Stromal cell of bone marrow (primary cell): ENCODE results near the gene SEL1L.
"Not testable (repeated sequence)": the region's sequence is repeated elsewhere in the genome, so short reads cannot be mapped to it uniquely, and the experiment has no call there.

ENCODE experiments used
- DNase-seq: peaks from one replicate; pipeline ENCODE4 v3.0.0-alpha.2; 2012; ENCODE audit warnings: low read depth

The SEL1L gene

DNA sequence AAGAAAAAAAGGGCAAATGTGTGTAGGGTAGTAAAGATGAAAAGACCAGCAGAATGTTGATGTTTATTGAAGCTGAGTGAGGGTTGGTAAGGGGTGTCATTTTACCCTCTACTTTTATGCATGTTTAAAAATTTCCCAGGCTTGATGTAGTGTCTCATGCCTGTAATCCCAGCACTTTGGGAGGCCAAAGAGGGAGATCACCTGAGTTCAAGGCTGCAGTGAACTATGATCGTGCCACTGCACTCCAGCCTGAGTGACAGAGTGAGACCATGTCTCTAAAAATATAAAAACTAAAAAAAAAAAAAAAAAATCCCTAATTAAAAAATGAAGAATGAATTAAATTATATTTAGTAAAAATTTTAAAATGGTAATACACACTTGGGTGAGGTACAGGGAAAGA lies 8.5 kb downstream of the SEL1L start:
- DNase-seq, result no peak

DNA sequence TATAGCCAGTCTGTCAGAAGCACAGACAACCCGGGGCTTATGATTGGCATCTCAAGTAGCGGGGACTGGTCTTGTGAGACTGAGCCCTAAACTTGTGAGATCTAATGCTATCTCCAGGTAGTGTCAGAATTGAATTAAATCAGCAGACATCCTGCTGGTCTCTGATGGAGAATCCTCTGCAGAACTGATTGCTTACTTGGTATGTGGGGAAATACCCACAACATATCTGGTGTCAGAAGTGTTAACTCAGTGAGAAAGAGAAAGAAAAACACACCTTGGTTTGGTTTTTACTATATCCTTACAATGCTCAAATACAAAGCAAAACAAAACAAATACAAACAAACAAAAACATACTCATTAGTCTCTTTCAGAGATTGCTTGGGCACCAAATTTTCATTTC lies 10.0 kb downstream of the SEL1L start:
- DNase-seq, result no peak

DNA sequence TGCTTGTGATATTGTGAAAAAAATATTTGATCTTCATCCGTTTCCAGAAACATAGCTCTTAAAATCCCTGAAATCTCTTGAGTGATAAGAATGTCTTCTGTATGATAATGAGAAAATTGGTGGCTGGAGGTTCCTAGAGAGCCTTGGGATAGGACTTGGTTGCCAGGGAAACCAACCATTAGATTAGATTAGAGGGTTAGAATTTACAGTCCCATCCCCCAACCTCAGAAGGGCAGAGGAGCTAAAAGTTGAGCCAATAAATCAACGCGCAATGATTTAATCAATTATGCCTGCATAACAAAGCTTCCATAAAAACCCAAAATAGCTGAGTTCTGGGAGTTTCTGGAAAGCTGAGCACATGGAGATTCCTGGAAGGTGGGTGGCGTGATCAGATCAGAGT lies 10.6 kb downstream of the SEL1L start:
- no peak for DNase-seq

DNA sequence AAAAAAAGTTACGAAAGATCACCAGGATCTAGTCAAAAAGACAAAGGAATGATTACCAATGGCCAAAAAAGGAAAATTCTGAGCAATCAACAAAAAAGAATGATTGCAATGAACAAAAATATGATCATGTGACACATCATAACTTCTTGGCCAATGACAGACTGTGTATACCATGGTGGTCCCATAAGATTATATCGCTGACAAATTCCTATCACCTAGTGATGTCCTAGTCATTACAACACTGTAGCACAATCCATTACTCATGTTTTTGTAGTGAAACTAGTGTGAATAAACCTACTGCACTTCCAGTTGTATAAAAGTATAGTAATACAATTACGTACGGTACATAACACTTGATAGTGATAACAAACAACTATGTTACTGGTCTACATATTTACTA lies 12.3 kb downstream of the SEL1L start:
- no peak for DNase-seq

DNA sequence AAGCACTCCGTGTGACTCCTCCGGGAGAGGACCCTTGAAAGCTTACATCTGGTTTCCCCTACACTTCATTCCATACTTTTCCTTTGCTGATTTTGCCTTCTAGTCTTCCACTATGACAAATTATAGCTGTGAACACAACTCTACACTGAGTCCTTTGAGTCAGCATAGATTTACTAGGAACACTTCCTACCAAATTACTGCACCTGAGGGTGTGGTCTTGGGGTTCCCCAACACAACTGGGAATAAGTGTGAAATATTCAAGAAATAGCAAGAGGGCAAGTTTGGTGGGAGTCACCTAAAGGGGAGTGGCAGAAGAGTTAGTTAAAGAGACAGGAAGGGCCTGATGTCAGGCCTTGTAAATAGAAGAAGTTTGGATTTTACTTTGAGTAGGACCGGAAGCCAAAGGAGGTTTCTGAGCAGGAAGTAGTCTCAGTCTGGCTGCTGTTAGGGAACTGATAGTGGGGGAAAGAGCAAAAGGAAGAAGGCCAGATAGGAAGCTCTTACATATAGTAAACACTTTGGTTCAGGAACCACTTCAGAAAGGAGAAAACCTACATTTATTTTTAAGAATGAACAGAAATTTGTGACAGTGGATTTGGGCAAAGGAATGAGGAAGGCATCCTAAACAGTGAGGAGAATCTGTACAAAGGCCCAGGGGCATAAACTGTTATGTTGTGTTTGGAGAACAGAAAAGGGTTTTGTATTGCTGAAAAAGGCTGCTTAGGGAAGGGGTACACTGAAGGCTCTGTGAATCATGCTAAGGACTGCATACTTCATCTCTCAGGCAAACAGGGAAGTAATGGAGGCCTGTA lies 14.2 kb downstream of the SEL1L start:
- DNase-seq, result no peak

DNA sequence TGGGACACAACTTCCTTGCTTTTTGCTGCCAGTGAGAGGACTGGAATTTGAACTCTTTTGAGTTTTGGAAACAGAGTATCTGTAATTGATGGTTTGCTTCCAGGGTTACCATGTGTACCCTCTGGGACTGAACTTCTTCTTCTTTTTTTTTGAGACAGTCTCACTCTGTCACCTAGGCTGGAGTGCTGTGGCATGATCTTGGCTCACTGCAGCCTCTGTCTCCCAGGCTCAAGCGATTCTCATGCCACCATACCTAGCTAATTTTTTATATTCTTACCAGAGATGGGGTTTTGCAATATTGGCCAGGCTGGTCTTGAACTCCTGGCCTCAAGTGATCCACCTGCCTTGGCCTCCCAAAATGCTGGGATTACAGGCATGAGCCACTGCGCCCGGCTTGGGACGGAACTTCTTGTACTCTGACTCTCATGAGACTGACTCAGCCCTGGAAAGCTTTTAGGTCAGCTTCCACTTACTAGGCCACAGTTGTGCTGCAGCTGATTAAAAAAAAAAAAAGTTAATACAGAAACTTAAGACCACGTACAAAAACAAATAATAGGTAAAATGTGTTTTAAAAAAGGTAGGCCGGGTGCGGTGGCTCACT lies 15.8 kb downstream of the SEL1L start:
- peak; percentile 52 for DNase-seq

DNA sequence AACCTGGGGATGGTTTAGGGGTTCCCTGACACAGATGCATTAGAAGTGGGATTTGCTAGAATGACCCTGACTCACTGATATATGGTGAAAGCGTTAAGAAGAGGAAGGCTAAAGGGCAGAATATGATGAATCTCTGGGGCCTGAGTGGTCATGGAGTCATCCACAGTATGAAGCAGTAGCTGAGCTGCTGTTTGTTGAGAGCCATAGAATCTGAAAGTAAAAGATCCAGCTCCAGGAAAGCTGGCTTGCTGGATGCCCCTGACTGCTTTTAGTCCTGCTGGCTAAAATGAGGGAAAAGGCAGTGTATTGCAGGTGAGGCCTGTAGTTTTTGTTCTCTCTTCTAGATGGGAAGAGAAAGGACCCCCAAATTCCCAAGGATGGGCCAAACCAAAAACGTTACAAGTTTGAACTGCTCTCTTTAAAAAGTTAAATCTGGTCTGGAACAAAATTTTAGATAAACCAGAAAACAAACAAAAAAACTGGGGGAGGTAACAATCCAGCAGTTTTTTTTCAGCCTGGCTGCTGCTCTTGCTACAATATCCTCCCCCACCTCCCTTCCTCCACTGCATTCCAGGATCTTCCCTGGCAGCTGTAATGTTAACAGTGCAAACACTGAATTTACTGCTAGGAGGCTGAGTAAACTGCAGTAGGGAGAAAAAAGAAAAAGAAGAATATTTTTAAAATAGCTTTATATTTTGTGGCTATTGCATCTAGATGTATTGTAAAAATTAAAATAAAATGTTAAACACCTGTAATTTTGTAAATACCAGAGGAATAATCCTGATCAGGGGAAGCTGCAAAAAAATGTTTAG lies 16.5 kb downstream of the SEL1L start:
- peak; percentile 33 for DNase-seq

DNA sequence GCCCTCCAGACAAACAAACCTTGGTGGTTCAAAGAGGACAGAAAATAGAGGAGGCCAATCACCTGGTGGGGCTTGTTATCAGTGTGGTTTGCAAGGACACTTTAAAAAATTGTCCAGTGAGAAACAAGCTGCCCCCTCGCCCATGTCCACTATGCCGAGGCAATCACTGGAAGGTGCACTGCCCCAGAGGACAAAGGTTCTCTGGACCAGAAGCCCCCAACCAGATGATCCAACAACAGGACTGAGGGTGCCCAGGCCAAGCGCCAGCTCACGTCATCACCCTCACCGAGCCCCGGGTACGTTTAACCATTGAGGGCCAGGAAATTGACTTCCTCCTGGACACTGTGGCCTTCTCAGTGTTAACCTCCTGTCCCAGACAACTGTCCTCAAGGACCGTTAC lies 17.7 kb downstream of the SEL1L start:
- not testable (repeated sequence) for DNase-seq

DNA sequence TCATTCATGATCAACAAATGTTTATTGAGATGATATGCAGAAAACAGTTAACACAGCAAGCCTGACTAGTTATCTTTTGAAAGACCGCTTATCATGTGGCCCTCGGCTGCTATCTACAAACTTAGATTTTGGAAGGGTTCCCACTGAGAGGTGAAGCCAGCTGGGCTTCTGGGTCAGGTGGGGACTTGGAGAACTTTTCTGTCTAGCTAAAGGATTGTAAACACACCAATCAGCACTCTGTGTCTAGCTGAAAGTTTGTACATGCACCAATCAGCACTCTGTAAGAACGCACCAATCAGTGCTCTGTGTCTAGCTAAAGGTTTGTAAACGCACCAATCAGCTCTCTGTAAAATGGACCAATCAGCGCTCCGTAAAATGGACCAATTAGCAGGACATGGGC lies 20.8 kb downstream of the SEL1L start:
- DNase-seq, result not testable (repeated sequence)

DNA sequence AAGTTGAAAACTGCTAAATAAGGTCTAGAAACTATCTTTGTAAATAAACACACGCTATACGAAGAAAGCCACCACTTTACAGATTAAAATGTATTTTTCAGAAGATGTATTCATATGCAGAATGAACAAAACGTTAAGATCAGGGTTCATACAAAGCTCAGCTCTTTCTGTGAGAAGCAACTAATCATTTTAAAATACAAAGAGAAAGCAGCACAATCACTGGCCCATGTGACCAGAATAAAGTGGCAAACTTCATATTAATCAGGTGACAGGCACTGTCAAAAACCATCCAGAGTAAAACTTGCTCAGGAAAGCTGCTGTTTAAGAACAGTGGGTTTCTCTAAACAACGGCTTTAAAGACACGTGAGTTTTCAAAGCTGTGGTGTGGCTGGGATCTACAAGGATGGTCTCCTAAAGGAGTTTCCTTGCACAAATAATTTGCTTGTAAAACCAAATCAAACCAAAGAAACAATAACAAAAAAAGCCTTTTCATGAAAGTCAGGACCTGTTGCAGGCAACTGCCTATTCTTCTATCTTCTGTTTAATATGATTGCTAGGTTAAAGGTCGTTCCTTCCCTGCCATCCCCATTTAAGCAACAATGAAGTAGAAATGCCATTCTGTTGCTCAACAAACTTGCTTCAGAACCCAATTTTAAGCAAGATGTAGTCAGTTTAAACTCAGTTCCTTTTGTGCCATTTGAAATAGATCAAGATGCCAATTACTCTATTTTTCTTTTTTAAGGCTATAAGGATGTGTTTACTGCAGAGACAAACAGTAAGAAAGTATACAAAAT lies 22.3 kb downstream of the SEL1L start:
- DNase-seq, result no peak

DNA sequence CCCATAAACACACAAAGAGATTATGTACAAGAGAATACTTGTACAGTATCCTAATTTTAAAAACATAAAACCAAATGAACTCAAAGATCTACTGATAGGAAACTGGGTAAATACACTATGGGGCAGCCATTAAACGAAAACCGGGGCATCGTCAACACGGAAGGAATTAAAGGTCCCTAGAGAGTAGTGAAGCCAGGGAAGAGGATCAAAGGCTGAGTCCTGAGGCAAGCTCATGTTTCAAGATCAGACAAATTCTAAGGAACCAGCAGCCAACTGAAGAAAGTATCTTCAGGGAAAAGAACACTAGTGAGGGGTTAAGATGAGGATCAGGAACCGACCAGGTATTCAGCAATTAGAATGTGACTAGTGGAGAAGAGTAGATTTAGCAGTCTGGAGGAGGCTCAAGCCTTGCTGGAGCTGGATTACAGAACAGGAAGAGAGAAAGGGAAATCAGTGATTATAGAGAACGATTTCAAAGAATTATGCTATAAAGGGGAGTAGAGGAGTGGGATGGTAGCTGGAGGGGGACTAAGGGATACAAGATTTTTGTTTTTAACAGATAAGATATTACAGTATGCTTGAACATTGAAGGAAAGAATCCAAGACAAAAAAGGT lies 23.7 kb downstream of the SEL1L start:
- DNase-seq, result no peak

DNA sequence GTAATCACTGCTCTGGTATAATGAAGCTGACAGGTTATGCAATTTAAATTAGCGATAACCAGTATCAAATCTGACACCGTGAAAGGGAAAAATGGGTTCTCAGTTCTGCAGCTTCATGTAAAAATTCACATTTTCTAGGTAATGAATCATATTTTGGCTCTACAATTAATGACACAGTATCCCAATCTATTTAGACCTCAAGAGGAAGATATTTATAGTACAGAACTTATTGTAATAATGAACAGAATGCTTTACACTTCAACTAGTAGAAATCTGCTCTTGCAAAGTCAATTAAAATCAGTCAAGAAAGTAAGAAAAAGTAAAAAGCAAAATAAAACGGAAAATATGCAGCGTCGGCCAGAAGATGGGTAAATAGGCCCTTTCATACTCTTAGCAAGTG lies 24.3 kb downstream of the SEL1L start:
- no peak for DNase-seq

DNA sequence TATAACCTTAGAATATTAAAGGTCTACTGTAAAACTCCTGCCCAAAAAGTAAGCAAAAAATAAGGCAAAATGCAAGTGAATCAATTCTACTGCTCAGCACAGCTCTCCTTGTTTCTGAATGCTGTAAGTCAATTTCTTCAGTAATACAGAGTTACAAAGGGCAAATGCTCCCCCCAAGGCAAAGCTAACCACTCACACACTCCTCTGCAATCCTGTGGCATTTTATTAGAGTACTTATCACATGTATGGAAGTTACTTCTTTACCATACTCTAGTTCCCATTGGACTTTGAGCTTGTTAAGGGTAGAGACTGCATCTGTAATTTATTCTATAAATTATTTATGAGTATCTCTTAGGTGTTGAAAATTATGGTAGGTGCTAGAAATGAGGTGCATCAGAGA lies 27.2 kb downstream of the SEL1L start:
- no peak for DNase-seq

DNA sequence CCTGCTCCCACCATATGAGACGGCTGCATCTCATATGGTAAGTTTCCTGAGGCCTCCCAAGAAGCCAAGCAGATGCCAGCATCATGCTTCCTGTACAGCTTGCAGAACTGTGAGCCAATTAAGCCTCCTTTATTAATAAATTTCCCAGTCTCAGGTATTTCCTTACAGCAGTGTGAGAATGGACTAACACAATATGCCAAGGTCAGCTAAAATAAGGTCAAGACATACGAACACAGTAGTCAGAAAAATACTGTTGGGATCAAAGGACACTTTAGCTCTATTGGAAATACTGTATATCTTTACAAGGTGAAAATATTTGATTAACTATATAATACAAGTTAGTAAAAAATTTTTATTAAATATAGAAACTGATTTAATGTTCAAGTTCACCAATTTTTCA lies 28.8 kb downstream of the SEL1L start:
- no peak for DNase-seq

DNA sequence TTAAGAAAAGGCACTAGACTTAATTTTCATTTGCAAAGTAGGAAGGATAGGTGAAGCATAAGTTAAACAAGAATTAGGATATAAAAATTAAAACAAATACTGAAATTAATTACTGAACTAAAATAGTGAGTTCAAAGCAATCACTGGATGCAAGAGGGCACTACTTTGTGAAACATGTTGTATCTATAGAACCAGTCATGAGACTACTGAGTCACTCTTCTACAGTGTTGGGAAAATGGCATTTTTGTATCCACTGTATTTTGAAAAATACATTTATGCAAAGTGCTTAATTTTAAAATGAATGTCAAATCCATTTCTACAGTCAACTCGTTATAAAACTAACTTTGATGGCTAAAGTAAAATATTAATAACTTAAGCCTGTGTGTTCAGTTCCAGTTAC lies 47.9 kb downstream of the SEL1L start:
- no peak for DNase-seq

DNA sequence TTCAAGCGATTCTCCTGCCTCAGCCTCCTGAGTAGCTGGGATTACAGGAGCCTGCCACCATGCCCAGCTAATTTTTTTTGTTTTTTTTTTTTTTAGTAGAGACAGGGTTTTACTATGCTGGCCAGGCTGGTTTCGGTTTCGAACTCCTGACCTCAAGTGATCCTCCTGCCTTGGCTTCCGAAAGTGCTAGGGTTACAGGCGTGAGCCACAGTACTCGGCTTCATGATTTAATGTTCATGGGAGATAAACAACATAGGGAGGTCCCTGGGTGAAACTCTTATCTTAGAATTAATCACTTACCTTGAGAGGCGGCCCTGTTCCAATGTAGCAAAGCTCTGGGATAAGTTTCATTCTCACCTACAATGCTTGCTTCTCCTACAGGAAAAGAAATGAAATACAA lies 48.3 kb downstream of the SEL1L start:
- DNase-seq, result no peak

DNA sequence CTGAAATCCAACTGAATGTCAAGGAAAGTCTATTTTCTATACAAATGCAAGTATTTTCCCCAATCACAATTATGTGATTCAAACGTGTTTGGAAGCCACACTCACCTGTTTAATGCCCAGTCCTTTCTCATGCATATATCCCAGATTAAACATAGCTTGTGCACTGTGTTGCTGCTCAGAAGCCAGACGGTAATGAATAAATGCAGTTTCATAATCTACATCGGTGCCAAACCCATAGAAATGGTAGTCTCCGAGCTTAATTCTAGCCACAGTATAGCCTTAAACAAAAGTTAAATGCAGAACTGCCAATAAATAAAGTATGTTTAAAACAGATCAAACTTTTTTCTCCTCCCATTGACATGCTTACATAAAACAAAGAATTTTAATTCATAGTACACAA lies 49.5 kb downstream of the SEL1L start:
- no peak for DNase-seq

DNA sequence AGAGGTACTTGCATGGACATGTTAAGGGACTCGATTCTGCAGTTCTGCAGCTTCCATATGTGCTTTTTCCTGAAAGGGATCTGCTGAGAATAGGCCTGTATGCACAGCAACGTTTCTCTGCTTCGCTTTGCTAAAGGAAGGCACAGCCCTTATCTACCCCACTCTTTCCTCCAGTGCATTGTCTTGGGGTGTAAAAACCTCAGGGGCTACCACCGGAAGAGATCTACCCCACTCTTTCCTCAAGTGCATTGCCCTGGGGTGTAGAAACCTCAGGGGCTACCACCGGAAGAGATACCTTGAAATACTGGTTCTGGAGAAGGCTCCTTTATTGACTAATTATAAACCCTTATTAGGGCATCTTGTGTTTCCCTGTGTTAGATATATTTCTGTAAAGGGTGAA lies 52.9 kb downstream of the SEL1L start:
- DNase-seq, result no peak

DNA sequence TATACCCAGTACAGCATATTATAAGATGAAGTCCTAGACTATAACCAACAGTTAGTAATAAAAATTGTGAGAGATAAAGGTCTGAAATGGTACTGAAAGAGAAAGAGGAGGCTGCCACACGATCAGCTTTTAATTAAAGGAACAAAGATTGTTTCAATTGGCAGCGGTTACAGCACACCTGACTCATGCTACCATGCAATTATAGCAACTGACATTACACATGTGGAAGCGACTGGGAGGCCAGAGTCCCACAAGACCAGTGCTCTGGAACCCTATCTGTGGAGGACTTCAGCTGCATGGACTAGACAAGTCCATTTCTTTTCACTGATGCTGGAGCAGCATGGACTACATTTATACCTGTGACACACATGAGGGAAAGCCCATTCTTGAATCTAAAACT lies 55.2 kb downstream of the SEL1L start:
- no peak for DNase-seq

DNA sequence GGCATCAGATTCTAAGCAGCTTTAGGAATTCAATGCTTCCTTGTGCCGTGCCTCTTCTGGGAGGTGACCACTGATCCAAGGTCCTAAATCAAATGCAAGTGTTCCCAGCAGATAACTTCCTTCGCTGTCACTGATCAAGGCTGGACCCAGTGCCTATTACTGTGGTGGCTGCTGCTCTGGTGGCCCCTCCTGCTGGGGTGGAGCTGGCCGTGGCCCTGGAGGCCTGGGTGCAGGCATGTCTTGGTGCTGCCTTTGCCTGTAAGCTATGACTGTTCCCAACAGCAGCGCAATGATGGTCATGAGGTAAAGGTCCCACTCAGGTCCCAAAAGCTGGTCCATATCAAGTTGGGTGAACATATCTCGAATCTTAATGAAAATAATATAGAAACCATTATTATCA lies 56.8 kb downstream of the SEL1L start:
- no peak for DNase-seq

DNA sequence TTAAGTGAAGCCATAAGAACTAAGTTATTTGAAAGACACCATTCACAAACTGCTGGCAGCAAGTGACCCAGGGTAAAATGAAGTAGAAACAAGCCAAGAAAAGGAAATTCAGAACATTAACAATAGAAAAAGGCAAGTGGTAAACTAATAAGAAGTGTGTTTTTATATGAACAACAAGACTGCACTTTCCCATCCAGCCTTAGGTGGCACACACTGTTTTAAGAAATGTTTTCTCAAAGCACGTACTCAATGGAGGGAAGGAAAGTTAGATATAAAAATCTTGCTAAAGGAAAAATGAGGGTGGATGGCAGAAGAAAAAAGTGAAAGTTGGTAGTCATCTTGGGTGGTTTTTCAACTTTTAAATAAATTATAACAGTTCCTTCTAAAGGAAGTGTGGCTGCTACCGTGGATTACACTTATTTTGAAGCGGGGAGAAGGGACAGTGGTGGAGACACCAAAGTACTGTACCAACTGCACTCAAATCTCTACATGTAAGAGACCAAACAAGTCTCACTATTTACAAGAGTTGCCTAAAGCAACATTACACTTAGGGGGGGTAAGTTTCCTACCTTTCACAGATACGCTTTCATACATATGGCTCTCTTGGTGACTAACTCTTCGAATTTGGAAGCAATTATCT lies 58.8 kb downstream of the SEL1L start:
- DNase-seq, result no peak

DNA sequence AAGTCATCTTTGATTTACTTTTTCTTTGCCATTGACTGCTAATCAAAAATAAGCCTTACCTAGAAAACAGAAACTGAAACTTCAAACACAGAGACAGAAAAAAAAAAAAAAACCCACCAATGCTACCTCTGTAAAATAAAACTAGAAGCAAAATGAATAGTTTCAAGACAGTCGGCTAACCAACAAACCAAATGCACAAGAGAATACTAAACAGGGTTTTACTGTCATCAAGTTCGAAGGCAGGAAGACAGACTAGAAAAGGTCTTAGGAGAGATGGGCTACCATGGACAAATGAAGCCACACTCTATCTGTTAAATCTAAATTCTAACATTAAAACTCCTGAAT lies 59.5 kb downstream of the SEL1L start:
- DNase-seq, result no peak
